HG02885 (cell line): Measurements from ENCODE around the gene ARHGAP6.
A peak's percentile ranks its signal among the peaks of the same experiment; 100 is the strongest.
"Not testable (repeated sequence)": the region's sequence is repeated elsewhere in the genome, so short reads cannot be mapped to it uniquely, and the experiment has no call there.

Experiments used
- ATAC-seq: cut with Tn5 transposase; IDR thresholded peaks from one replicate; pipeline ENCODE4 v1.9.1; 2021; ENCODE audit warnings: mild to moderate bottlenecking; ENCODE audit not compliant: unreplicated experiment, poor library complexity

ARHGAP6 gene

GRCh38 chrX:11367609-11368430 lies 297.9 kb downstream of the ARHGAP6 start:
- no peak for ATAC-seq

DNA sequence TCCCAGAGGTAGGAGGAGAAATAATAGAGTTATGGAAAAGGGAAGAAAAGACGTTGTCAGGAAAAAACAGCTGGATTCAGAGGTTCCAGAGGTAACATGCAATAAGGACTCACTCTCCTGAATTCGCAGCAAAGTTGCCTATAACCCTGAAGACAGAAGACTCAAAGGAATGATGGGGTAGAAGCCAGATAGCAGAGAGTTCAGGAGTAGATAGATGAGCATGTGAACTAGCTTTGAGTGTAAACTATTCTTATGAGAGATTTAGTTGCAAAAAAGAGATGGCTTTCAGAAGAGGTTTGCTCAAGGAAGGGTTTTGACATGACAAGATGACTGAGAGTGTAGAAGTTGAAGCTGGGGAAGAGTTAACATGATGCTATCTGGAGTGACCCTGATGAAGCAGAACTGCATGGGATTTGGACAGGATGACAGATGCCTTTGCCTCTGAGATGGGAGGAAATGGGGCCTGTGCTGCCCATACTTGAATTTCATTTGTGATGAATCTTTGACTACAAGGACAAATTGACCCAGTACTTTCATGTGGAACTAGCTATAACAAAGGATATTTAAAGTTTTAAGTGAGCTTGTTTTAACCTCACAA lies 298.6 kb downstream of the ARHGAP6 start:
- ATAC-seq: no peak

DNA sequence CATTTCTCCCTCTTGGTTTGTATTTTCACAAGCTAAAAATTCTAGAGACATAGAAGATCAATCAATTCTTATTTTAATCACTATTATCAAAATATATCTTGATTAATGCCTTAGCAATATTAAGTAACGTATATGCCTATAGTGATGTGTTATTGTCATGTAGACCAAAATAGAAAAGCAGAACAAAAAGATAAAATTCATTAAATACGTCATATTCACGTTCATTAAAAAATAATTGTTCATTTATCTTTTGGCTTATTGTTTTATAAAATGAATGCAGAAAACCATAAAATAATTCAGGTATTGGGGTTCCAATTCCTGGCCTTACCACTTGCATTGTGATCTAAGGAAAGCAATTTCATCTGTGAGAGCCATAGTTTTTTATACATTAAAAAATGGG lies 300.3 kb downstream of the ARHGAP6 start:
- no peak for ATAC-seq

DNA sequence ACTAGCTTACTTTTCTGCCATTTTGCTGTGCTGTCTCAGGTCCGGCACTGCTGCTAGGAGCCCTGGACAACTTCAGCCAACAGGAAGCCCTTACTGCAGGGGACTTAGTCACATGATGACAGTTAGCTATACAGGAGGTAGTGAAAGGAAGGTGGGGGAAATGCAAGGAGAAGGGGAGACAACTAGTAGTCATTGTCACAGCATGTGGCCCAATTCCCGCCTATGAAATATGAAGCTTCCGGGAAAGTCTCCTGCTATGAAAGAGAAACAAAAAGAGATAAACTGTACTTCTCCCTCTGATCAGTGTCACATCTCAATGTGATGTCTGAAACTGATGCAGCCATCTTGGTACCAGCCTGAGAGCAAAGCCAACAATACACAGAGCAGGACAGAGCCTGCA lies 300.9 kb downstream of the ARHGAP6 start:
- no peak for ATAC-seq

DNA sequence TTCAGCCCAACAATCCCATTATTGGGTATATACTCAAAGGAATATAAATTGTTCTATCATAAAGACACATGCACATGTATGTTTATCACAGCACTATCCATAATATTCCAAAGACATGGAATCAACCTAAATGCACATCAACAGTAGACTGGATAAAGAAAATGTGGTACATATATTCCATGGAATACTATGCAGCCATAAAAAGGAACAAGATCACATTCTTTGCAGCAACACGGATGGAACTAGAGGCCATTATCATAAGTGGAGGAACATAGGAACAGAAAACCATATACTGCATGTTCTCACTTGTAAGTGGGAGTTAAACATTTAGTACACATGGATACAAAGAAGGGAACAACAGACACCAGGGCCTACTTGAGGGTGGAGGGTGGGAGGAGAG lies 301.9 kb downstream of the ARHGAP6 start:
- not testable (repeated sequence) for ATAC-seq

DNA sequence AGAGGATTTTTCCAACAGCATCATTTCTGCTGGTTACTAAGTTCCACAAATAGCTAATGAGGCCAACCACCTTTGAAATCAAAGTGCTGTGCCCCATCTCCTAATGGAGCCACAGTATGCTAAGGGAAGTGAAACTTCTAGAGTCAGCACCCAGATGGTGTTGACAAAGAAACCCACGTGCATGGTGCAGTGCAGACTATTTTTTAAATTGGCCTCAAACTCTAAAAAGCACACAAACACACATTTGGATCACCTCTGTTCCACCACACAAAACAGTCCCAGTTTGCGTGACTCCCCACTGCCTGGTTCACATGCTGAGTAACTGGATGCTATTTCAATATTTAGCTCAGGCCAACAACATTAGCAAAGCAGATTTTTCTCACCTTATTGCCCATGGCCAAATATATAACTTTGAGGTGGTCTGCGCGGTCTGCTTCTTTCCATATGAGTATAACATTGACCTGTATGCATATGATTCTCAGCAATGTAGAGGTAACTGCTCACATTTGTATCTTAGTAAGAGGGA lies 302.6 kb downstream of the ARHGAP6 start:
- peak; percentile 97 for ATAC-seq

DNA sequence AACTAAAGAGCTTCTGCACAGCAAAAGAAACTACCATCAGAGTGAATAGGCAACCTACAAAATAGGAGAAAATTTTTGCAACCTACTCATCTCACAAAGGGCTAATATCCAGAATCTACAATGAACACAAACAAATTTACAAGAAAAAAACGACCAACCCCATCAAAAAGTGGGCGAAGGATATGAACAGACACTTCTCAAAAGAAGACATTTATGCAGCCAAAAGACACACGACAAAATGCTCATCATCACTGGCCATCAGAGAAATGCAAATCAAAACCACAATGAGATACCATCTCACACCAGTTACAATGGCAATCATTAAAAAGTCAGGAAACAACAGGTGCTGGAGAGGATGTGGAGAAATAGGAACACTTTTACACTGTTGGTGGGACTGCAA lies 304.1 kb downstream of the ARHGAP6 start:
- ATAC-seq: not testable (repeated sequence)

- not testable (repeated sequence) for ATAC-seq
Observed at GRCh38 chrX:11355944-11356343, 309.8 kb downstream of the ARHGAP6 start.

DNA sequence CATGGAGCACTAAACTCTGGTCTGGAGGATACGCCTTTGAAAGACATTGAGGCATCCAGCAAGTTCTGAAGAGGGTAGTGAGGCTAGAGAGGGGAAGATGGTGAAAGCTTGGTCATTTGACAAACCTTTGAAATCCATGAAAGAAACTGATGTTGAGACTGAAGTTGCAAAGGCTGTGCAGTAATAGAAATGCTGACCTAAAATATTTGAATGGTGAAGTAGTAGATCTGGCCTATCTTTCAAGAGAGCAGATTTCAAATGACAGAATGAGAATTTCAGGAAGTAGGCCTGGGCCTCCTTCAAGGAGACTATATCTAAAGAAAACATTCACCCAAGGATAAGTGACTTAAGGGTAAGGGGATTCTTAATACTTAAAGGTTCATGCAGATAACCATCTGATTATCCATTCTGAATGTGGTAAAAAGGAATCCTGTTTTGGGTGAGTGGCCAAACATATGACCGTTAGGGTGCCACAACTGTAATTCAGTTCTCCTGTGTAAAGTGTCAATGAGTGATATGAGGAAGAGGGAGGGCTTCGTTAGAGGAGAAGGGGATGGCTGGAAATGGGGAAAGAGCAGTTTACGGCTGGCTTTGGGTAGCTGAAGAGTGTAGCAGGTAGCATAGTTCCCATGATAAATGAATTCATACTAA lies 310.3 kb downstream of the ARHGAP6 start:
- ATAC-seq: no peak

- no peak for ATAC-seq
Observed at GRCh38 chrX:11352296-11352741, 313.4 kb downstream of the ARHGAP6 start.

- peak; percentile 46 for ATAC-seq
Observed at GRCh38 chrX:11351375-11352295, 314.1 kb downstream of the ARHGAP6 start.

- no peak for ATAC-seq
Observed at GRCh38 chrX:11349661-11350337, 315.9 kb downstream of the ARHGAP6 start.

DNA sequence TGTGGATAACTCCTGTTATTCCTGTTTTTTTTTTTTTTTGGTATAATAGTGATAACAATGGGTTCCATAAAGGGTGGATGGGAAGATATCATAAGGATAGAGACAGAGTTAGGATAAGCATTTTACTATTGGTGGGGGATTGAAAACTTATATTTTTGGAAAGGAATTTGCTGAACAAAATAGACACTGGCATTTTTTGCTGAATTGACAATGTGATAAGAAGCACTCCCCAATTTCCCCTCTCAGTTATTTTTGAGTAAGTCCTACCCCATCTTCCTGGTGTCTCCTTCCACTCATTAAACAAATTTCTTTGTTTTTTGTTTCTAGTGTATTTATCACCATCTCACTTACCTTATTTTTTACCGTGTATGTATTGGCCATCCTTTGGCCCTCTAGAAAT lies 316.7 kb downstream of the ARHGAP6 start:
- no peak for ATAC-seq

- ATAC-seq: no peak
Observed at GRCh38 chrX:11347300-11347699, 318.4 kb downstream of the ARHGAP6 start.

- ATAC-seq: no peak
Observed at GRCh38 chrX:11346121-11346682, 319.5 kb downstream of the ARHGAP6 start.

DNA sequence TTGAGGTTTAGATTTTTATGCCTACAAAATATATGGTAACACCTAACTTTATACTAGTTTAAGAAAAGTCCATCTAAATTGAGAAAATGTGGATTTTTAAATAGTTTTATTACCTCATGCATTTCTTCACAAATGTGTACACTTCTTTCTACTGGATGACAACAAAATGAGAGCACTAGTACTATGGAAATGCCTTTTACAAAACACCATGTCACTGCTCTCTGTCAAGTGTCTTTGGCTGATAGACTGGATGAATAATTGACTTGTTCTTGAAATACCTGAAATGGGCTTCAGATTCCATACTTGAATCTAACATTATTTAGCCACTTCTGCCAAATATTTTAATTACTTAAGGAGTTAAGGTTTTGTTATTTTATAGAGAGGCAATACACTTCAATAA lies 323.0 kb downstream of the ARHGAP6 start:
- no peak for ATAC-seq

GRCh38 chrX:11341274-11342201 lies 324.2 kb downstream of the ARHGAP6 start:
- peak; percentile 74 for ATAC-seq
